ENCODE data around the gene ATP8A2. TPM values are rescaled to one million over a fixed set of nuclear protein-coding genes. Genes with fewer than 3 reads are reported as not detected.

Gene ATP8A2
- total RNA-seq, 2 donors from 2014 or later = 0.10 to 0.64 TPM

- Histone ChIP-seq H3K9me3 (no peaks in the 10 kb centered on the region), H3K27ac (no peak overlapping the region), H3K27me3 (no peaks in the 10 kb centered on the region), H3K4me1 (no peaks in the 10 kb centered on the region), H3K36me3 (no peaks in the 10 kb centered on the region), H3K4me3 (no peak overlapping the region), H3K9ac (ENCODE audit: low read depth in 2 of 2, low read length in 2 of 2) (no peak overlapping the region)
- no peak for TF ChIP-seq CTCF (IDR thresholded peaks at IDR 0.05)
- intact Hi-C loops (cut with DNase I) = no loop called here
- no peak for DNase-seq
Observed at GRCh38 chr13:25692099-25692498, 320.3 kb downstream of the ATP8A2 start.

- H3K27me3 ChIP-seq = no peaks in the 10 kb centered on the region
- intact Hi-C loops (cut with DNase I) = no loop called here
- H3K9me3 ChIP-seq = no peaks in the 10 kb centered on the region
- no peak for DNase-seq
- no peak overlapping the region for H3K4me3 ChIP-seq
- no peak overlapping the region for H3K9ac ChIP-seq (ENCODE audit: low read depth in 2 of 2, low read length in 2 of 2)
- H3K36me3 ChIP-seq = no peaks in the 10 kb centered on the region
- no peaks in the 10 kb centered on the region for H3K4me1 ChIP-seq
- no peak for TF ChIP-seq CTCF (IDR thresholded peaks at IDR 0.05)
- no peak overlapping the region for H3K27ac ChIP-seq
Observed at GRCh38 chr13:25699056-25699455, 327.3 kb downstream of the ATP8A2 start.

- Histone ChIP-seq H3K36me3 (no peaks in the 10 kb centered on the region), H3K27me3 (no peaks in the 10 kb centered on the region), H3K4me3 (no peak overlapping the region), H3K4me1 (no peaks in the 10 kb centered on the region), H3K27ac (no peak overlapping the region), H3K9me3 (no peaks in the 10 kb centered on the region), H3K9ac (ENCODE audit: low read depth in 2 of 2, low read length in 2 of 2) (no peak overlapping the region)
- no peak for DNase-seq
- TF ChIP-seq CTCF (IDR thresholded peaks at IDR 0.05) = no peak
- intact Hi-C loops (cut with DNase I) = no loop called here
Observed at GRCh38 chr13:25699600-25699999, 327.8 kb downstream of the ATP8A2 start.

GRCh38 chr13:25701304-25701703, 329.5 kb downstream of the ATP8A2 start:
- Histone ChIP-seq H3K9me3 (no peaks in the 10 kb centered on the region), H3K4me1 (no peaks in the 10 kb centered on the region), H3K27me3 (no peaks in the 10 kb centered on the region), H3K27ac (no peak overlapping the region), H3K36me3 (no peaks in the 10 kb centered on the region), H3K9ac (ENCODE audit: low read depth in 2 of 2, low read length in 2 of 2) (no peak overlapping the region), H3K4me3 (no peak overlapping the region)
- no peak for TF ChIP-seq CTCF (IDR thresholded peaks at IDR 0.05)
- DNase-seq = no peak
- intact Hi-C loops (cut with DNase I) = no loop called here

GRCh38 chr13:25702386-25702785, 330.6 kb downstream of the ATP8A2 start:
- intact Hi-C loops (cut with DNase I) = no loop called here
- no peak for DNase-seq
- H3K27ac ChIP-seq = no peak overlapping the region
- H3K4me3 ChIP-seq = no peak overlapping the region
- no peaks in the 10 kb centered on the region for H3K4me1 ChIP-seq
- no peak overlapping the region for H3K9ac ChIP-seq (ENCODE audit: low read depth in 2 of 2, low read length in 2 of 2)
- no peaks in the 10 kb centered on the region for H3K27me3 ChIP-seq
- no peaks in the 10 kb centered on the region for H3K36me3 ChIP-seq
- TF ChIP-seq CTCF (IDR thresholded peaks at IDR 0.05) = no peak
- no peaks in the 10 kb centered on the region for H3K9me3 ChIP-seq

GRCh38 chr13:25707726-25708125, 336.0 kb downstream of the ATP8A2 start:
- no peak for TF ChIP-seq CTCF (IDR thresholded peaks at IDR 0.05)
- H3K4me1 ChIP-seq = no peaks in the 10 kb centered on the region
- H3K27ac ChIP-seq = no peak overlapping the region
- no peaks in the 10 kb centered on the region for H3K27me3 ChIP-seq
- H3K9ac ChIP-seq (ENCODE audit: low read depth in 2 of 2, low read length in 2 of 2) = no peak overlapping the region
- H3K4me3 ChIP-seq = no peak overlapping the region
- no peaks in the 10 kb centered on the region for H3K9me3 ChIP-seq
- no peak for DNase-seq
- no peaks in the 10 kb centered on the region for H3K36me3 ChIP-seq
- intact Hi-C loops (cut with DNase I) = no loop called here
